Tongue (tissue), 2 donors: ENCODE data around the gene ARL14. TPM values are rescaled to one million over a fixed set of nuclear protein-coding genes. Genes with fewer than 3 reads are reported as not detected.
A peak's percentile ranks its signal among the peaks of the same experiment; 100 is the strongest.
"Not testable (repeated sequence)": the region's sequence is repeated elsewhere in the genome, so short reads cannot be mapped to it uniquely, and the experiment has no call there.

ENCODE experiments used
- DNase-seq: peaks from one replicate; pipeline ENCODE4 v3.0.0-alpha.2; 2015
- total RNA-seq: library from RNA; depleted of rRNA; stranded (reverse); fragments of >200 nt; gene quantifications from one replicate; pipeline ENCODE4 v1.2.3, GENCODE V29; 2014

ARL14 gene
- total RNA-seq, 1 donor from 2014 or later, result not detected

DNA sequence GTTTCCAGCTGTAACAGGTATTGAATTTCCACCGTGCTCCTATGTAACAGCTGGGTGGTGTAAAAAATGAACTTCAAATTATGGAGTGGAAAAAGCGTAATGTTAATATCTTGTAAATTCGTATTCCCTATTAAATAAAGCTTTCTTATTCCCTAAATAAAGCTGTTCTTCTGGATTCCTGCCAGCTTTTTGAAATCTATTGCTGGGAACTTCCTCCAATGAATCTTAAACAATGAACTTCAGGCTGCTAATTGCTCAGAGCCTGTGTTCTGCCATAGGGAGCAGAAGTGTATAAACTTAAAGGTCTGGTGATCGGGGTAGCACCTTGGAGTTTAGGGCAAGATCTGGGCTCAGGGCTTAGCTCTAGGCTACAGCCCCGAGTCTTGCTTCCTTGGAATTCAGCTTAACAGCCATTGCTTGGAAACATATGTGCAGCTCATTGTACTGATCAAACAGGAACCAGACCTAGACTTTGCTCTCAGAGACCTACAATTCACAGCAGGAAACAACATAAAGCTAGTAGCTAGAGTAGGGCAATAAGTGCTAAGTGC is 1.4 kb downstream of the ARL14 start:
- peak; percentile 64 for DNase-seq

DNA sequence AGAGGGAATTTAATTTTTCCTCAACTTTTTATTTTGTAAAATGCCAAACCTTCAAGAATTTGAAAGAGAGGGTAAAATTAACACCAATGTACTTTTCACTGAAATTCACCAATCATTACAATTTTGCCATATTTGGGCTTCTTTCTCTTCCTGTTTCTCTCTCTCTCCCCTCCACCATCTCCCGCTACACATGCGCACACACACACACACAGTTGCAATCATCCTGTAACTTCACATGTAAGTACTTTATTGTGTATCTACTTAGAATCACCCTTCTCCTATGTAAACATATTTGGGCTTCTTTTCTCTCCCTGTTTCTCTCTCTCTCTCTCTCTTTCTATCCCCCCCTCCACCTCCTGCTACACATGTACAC is 7.4 kb downstream of the ARL14 start:
- DNase-seq, result no peak

DNA sequence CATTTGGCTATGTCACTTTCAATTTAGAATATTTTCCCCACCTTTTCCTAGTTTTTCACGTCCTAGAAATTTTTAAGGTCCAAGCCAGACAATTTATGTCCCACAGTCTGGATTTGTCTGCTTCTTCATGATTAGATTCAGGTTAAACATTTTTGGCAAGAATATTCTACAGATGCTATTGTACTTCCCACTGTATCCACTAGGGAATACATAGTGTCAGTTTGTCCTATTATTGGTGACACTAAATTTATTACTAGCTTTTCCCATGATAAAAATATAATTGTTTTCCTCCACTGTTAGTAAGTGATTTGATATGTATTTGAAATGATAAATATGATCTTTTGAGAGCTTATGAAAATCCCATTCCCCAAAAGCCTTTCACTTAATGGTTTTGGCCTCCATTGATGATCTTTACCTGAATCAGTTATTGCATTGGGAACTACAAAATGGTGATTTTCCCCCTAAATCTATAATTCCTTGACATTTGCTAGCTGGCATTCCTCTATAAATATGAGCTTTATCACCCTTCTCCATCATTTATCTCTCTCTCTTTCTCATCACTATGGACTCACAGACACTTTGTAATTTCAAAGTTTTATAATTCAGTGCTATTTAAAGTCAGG is 8.3 kb downstream of the ARL14 start:
- DNase-seq, result no peak

DNA sequence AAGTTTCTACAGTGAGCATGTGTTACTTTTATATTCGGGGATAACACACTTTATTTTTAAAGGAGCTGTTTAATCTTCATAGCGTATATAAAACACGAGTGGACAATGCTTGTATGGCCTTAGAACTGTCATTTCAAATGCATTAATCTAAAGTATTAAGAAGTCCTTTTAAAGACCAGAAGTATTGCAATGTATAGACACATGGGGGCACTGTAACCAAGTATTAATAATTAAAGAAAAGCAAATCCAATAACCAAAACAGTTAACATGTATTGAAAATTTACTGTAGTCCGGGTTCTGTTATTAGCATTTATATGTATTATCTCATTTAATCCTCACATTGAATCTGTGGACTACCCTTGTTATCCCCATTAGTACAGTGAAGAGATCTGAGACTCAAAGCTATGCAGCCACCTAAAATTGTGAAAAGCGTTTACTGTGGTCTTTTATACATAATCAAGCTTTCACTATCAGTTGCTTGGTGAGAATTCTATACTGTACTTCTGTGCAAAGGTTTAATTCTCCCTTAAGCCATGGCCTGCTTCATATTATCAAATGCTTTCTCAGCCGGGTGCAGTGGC is 10.1 kb downstream of the ARL14 start:
- DNase-seq, result peak; percentile 28

DNA sequence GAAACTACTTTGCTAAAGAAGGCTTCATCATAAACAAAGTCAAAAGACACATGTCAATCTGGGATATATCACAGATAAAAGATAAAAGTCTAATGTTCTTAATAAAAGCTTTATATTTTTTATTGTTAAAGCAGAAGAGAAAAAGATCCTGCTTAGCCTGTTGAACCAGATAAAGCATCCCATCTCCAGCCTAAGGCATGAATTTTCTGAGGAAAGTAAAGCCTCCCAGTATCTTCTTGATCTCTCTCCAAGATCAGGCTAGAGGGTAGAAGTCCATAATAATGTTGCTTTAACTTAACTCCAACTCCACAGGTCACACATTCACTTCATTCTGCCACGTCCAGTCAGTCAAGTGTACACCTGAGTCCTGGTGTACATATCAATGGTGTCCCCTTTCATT is 14.2 kb downstream of the ARL14 start:
- DNase-seq, result no peak

DNA sequence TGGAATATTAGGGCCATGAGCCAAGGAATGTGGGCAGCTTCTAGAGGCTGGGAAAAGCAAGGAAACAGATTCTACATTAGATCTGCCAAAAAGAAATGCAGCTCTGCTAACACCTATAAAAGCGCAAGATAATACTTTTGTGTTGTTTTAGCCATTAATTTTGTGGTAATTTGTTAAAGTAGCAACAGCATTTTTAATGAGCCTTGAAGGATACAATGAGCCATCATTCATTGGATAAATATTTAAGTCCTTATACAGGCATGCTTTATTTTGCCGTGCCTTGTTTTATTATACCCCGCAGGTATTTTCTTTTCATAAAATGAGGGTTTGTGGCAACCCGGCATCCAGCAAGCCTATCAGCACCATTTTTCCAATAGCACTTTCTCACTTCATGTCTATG is 15.0 kb downstream of the ARL14 start:
- no peak for DNase-seq

DNA sequence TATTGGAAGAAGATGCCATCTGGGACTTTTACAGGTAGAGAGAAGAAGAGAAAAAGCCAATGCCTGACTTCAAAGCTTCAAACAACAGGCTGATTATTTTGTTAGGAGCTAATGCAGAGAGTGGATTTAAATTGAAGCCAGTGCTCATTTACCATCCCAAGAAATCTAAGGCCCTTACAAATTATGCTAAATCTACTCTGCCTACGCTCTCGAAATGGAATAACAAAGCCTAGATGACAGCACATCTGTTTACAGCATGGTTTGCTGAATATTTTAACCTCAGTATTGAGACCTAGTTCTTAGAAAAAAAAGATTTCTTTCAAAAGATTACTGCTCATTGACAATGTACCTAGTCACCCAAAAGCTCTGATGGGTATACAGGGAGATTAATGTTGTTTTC is 16.2 kb downstream of the ARL14 start:
- DNase-seq, result no peak

DNA sequence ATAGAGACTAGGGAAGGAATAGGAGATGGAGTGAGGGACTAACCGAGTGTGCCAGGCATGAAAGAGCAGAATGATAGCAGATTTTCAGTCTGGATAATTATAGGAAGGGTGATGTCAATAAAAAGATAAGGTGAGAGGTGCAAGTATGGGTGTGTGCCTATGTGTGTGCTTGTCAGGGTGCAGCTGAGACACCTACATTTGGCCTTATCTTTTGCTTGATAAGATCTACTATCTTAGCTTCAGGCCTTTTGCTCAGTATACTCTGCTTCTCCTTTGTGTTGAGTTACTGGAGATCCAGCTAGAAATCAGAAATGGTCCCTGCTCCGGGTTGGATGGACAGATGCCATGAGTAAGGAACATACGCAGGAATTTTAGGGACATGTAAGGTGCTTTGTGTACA is 17.4 kb downstream of the ARL14 start:
- DNase-seq, result no peak

DNA sequence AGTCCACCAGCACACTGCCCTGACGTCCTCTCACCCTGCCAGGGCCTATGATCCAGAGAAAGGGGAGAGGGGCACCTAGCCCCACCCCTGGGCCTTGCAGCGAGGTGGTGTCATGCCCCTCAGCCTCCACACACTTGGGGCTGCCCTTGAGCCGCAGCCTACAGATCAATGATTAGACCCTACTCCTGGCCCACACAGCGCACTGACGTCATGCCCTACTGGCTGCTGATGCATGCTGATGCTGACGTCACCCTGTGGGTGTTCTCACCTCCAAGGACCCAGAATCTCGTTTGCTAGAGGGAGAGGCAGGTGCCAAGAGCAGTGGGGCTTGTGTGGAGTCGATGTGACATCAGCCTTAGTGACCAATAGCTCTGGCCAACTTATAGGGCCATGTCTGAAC is 18.0 kb downstream of the ARL14 start:
- DNase-seq, result no peak

DNA sequence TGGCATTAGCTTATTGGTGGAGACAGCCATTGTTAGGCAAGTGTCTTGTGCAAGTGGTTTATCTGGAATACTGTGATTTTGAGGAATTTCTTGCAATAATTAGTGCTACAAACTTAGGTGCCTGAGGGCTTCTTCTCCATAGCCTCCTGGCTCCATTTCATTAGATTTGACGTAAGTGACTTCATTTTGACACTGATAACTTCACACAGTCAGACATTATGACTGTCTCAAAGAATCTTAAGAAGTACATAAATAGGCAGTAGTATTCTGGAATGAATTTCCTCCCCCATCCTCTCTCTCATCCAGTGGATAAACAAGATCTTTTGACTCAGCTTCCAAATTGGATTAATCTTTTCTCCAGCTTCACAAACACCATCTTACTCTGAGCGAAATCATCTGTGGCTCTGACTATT is 19.0 kb downstream of the ARL14 start:
- no peak for DNase-seq

DNA sequence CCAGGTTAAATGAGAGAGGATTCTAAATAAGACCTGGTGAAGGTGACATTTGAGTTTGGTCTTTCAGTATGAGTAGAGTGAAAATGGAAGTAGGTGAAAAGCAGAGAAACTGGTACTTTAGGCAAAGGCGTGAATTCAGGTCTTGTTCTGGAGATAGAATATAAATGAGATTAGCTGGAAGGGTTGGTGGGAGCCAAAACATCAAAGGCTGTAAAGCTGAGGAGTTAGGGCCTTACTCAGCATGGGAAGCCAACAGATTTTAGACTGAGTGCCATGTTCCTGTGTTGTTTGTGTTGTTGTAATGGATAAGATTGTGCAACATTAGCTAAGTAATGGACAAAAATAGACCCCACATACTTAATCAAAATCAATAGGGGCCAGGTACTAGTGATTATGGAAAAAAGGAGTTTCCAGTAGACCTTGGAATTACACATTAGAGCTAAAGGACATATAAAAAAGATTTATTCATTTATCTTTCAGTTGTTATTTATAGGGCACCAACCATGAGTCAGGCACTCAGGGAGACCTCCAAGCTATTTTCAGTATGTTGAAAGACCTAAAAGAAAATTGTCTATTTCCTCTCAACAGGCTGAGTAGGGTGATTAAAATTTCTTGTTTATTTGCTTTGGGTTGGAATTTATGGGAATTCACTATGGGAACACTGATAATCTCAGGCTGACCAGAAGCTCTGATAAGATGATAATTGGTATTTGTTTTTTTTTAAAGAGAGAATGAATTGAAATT is 20.8 kb downstream of the ARL14 start:
- DNase-seq, result no peak

DNA sequence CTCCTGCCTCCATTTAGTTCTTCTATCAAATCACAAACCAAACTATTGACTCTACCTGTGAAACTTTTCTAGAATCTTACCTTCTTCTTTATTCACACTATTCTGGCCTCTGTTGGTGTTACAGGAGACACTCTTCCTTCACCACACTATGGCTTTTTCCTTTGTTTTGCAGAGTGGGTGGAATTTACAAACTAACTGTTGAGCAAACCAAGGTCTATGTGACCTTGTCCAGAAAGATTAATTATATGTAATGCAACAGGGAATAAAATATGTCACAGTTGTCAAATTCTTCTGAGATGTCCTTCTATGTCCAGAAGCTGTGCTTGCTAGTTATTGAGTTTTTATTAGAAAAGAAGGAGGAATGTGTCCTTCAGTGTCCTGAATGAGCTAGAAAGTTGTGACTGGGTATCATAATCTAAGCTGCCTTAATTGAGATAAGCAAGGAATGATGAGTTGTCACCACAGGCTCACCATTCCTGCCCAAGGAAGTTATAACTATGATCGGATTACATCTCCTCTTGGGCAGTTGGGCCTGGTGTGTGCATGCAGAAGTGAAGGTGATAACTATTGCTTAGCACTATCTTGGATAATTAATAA is 21.7 kb downstream of the ARL14 start:
- DNase-seq, result no peak

DNA sequence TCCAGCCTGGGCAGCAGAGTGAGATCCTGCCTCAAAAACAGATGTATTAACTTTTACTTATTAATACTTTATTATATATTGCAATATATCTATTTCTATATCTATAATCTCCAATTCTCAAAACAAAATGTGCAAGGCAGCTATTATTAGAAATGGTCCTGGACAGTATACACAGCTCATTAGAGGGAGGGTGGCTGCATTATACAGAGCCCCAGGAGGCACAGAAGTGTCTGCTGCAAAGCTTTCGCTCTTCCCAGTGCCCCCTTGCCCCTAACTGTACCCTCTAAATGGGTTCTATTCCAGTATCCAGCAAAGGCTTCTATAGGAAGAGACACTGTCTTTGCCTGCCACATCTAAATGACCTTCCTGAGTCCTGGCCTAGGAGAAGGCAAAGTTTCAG is 24.5 kb downstream of the ARL14 start:
- no peak for DNase-seq

DNA sequence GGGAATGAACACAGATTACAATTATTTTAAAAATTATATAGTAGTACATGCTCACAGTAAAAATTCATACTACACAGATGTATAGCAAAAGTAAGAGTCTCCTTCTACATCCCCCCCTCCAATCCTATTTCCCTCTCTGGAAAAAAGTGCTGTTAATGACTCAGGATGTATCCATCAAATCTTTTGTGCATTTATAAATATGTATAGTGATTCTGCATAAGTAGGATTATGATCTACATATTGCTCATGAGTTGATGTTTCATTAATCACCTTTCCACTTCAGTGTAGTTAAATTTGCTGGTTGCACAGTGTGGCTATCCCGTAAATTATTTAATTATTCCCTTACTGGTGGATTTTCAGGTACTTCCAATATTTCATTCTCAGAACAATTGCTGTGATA is 25.3 kb downstream of the ARL14 start:
- DNase-seq, result no peak

DNA sequence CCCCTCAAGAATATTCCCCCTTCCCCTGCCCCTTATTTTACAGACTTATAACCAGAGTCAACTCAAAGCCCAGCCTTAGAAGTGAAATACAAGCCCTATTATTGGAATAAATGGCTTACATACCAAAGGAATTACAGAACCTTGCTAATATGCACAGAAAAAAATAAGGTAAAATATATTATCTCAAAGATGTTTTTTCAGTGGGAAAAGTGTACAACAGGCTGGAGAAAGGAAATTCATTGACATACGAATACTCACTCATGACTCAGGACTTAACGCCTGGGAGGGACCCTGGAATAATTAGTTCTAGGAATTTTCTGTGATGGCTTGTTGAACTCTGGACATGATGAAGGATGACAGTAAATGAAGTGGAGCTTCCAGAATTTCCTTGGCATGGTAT is 27.0 kb downstream of the ARL14 start:
- DNase-seq, result no peak

DNA sequence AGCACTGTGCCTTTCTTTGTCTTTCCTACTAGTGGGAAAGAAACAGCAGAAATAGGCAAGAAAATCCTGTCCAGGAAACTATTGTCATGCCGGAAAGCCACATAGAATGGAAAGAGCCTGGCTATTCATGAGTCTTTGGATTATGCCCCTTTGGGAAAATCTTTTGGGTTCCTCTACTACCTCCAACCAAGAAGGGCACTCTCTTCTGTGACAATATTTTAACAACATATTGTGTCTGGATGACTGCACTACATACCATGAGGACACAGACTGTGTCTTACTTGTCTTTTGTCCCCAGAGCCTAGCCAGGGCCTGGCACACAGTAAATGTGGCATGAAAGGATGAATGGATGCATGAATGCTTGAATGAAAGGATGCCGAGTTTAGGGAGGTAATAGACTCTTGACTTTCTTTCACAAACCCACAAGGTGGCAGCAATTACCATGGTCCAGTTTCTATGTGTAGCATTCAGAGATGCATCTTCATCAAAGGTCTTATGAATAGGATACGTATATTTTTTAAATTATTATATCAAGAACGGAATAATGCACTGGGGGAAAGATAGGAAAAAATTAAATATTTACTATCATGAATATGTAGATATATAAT is 30.3 kb downstream of the ARL14 start:
- DNase-seq, result peak; percentile 83

DNA sequence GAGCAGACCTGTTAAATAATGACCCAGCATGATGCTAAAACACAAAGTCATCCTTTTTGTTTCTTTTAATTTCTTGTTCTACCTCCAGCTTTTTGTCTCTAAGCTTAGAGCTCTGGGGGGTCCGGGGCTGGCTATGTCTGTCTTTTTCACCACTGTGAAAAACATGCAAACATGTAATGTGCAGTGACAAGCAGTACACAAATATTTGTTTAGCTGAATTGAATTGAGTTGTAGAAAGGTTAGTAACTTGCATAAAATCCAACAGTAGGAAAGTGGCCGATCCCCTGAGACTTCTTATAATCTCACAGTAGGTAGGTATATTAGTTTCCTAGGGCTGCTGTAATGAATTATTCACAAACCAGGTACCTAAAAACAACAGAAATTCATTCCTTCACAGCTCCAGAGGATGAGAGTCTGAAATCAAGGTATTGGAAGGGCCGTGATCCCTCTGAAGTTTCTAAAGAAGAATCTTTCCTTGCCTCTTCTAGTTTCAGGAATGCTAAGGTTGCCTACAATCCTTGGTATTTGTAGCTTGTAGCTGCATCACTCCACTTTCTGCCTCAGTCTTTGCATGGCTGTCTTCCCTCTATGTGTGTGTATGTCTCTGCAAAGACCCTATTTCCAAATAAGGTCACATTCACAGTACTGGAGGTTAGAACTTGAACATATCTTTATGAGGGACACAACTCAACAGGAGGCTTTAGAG is 32.7 kb downstream of the ARL14 start:
- DNase-seq, result no peak

DNA sequence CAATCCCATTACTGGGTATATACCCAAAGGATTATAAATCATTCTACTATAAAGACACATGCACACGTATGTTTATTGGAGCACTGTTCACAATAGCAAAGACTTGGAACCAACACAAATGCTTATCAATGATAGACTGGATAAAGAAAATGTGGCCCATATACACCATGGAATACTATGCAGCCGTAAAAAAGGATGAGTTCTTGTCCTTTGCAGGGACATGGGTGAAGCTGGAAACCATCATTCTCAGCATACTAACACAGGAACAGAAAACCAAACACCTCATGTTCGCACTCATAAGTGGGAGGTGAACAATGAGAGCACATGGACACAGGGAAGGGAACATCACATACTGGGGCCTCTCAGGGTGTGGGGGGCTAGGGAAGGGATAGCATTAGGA is 36.2 kb downstream of the ARL14 start:
- not testable (repeated sequence) for DNase-seq

DNA sequence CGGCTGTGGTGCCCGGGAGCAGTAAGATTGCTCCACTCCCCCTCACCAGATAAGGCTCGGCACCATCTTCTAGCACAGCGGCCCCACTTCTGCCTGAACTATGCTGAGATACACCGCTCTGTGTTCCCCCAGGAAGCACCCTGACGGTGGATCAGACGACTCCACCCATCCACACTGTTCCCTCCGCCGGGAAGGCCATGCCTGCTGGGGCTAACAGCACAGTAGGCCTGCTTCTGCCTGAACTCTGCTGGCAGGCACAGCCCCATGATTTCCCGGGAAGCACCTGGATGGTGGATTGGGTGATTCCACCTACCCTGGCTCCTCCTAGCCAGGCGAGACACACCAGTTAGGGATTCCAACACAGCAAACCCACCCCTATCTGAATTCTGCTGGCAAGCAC is 42.8 kb downstream of the ARL14 start:
- no peak for DNase-seq

DNA sequence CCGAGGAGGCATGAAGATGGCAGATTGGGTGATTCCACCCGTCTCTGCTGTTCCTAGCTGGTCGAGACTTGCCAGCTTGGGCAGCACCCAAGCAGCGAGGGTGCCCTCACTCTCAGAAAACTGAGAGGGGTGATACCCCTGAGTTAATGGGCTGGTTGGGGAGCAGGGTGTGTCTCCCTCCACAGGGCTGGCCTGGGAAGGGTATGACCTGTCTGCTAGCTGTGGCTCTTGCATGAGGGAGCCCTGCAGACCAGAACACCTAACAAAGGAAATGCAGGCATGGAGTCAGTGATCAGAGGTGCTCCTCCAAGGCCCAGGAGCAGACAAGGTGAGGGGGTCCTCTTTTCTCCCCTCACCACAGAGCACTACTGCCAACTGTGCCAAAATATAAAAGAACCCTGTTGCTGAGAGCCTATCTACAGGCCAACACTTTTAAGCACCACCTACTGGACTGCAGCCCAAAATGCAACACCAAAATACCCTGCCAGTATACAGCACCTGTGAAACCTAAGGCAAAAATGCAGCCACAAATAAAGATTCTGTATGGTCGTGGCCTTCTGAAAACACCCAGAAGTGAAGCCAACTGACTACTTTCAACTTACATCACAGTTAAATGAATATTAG is 43.3 kb downstream of the ARL14 start:
- no peak for DNase-seq

DNA sequence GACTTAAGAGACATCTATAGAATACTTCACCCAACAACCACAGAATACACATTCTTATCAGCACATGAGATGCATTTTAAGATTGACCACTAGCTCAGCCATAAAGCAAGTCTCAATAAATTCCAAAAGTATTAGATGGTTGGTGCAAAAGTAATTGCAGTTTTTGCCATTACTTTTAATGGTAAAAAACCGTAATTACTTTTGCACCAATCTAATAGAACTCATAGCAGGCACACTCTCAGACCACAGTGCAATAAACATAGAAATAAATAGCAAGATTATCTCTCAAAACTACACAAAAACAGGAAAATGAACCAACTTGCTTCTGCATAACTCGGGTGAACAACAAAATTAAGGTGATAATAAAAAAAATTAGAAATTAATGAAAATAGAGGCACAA is 45.4 kb downstream of the ARL14 start:
- no peak for DNase-seq

DNA sequence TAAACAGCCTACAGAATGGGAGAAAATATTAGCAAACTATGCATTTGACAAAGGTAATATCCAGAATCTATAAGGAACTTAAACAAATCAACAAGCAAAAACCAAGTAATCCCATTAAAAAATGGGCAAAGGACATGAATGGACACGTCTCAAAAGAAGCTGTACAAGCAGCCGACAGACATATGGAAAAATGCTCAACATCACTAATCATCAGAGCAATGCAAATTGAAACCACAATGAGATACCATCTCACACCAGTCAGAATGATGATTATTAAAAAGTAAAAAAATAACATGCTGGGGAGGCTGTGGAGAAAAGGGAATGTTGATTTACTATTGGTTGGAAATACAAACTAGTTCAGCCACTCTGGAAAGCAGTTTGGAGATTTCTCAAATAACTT is 48.4 kb downstream of the ARL14 start:
- no peak for DNase-seq
